ENCODE results near the gene PDCD2L.
"Not testable (repeated sequence)": the region's sequence is repeated elsewhere in the genome, so short reads cannot be mapped to it uniquely, and the experiment has no call there.

GRCh38 chr19:34369166-34369565 is 35.0 kb upstream of the PDCD2L start:
- not testable (repeated sequence) for TF ChIP-seq CHD2 (IDR thresholded peaks at IDR 0.05; ENCODE audit: borderline replicate concordance, low read depth, low read length); CTCF (IDR thresholded peaks at IDR 0.05 in 2 of 3, conservative IDR thresholded peaks at IDR 0.05 in 1 of 3; ENCODE audit: control insufficient read depth in 2 of 3, extremely low read depth in 1 of 3, insufficient read depth in 1 of 3, low read depth in 3 of 3, low read length in 3 of 3); ATF3 (IDR thresholded peaks at IDR 0.05; ENCODE audit: borderline replicate concordance, extremely low read depth, low read depth, low read length); MAX (IDR thresholded peaks at IDR 0.05; ENCODE audit: low read depth, low read length); HDAC6 (IDR thresholded peaks at IDR 0.05; ENCODE audit: unreplicated experiment); TCF3 (IDR thresholded peaks at IDR 0.05; ENCODE audit: borderline replicate concordance, insufficient read depth, low read depth, low read length); MYC (IDR thresholded peaks at IDR 0.05; ENCODE audit: insufficient read depth, insufficient read length, insufficient replicate concordance, low read length, severe bottlenecking); MXI1 (IDR thresholded peaks at IDR 0.05; ENCODE audit: low read depth, low read length); CEBPZ (IDR thresholded peaks at IDR 0.05; ENCODE audit: low read depth, low read length); ZSCAN29 (IDR thresholded peaks at IDR 0.05); PAX5 (IDR thresholded peaks at IDR 0.05; ENCODE audit: borderline replicate concordance, low read depth, low read length); ASH2L (IDR thresholded peaks at IDR 0.05; ENCODE audit: borderline replicate concordance, low read depth); SUPT20H (IDR thresholded peaks at IDR 0.05; ENCODE audit: borderline replicate concordance, control insufficient read depth, low read depth, low read length); POLR2AphosphoS5 (IDR thresholded peaks at IDR 0.05; ENCODE audit: low read length)
